ENCODE results near the gene AAMDC. TPM values are rescaled to one million over a fixed set of nuclear protein-coding genes. Genes with fewer than 3 reads are reported as not detected.
A peak's percentile ranks its signal among the peaks of the same experiment; 100 is the strongest.

AAMDC gene
- total and polyA plus RNA-seq, 2 donors (not counting 1 experiment from before 2014, with no cell fraction given) = 1.9 to 7.5 TPM

DNA sequence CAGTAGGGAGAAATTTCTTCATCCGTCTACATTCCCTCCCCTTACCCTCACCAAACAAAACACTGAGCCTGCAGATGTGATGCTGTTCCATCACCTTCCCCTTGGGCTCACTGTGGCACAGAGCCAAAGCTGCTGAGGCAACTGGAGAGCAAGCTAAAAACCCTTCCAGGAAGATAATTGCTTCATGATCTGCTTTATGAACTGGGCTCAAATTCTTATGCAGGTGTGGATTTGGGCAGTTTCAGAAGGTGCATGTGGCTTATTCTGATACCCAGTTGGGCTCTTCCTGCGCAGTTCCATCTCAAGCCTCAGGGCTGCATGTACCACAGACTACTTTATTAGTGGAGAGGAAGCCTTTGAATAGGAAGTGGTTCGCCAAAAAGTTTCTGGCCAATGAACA is 58.3 kb downstream of the AAMDC start:
- Mint-ChIP-seq H3K27me3 (no peaks in the 10 kb centered on the region), H3K9me3 (ENCODE audit: insufficient read depth) (no peaks in the 10 kb centered on the region), H3K27ac (no peak overlapping the region), H3K4me3 (no peak overlapping the region), H3K4me1 (peaks cover 13% of the 10 kb centered on the region)
- intact Hi-C loops (cut with micrococcal nuclease) = no loop called here
- DNase-seq (peak; percentile 13), ATAC-seq (ENCODE audit: low read depth) (no peak)
- no peaks in the 10 kb centered on the region for H3K27me3 ChIP-seq (replicated peaks in 1 of 4; ENCODE audit: control extremely low read depth in 1 of 4, control insufficient read depth in 3 of 4, insufficient read depth in 4 of 4, low read length in 3 of 4)
- H3K4me1 ChIP-seq (ENCODE audit: control insufficient read depth in 2 of 2, insufficient read depth in 2 of 2, low read length in 2 of 2) = peaks cover 10 to 11% of the 10 kb centered on the region in 2 donors
- 14% methylated on average over 1 of the region's 3 CpGs for WGBS (ENCODE audit: insufficient coverage)
- POLR2A ChIA-PET = no interaction called here
- TF ChIP-seq, protein P1, sequence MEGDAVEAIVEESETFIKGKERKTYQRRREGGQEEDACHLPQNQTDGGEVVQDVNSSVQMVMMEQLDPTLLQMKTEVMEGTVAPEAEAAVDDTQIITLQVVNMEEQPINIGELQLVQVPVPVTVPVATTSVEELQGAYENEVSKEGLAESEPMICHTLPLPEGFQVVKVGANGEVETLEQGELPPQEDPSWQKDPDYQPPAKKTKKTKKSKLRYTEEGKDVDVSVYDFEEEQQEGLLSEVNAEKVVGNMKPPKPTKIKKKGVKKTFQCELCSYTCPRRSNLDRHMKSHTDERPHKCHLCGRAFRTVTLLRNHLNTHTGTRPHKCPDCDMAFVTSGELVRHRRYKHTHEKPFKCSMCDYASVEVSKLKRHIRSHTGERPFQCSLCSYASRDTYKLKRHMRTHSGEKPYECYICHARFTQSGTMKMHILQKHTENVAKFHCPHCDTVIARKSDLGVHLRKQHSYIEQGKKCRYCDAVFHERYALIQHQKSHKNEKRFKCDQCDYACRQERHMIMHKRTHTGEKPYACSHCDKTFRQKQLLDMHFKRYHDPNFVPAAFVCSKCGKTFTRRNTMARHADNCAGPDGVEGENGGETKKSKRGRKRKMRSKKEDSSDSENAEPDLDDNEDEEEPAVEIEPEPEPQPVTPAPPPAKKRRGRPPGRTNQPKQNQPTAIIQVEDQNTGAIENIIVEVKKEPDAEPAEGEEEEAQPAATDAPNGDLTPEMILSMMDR (IDR thresholded peaks at IDR 0.05) = no peak
- no peak for TF ChIP-seq EZH2 (IDR thresholded peaks at IDR 0.05; ENCODE audit: borderline replicate concordance, insufficient read depth, low read depth, low read length, poor library complexity, severe bottlenecking)
- CTCF ChIA-PET = no interaction called here
- no peaks in the 10 kb centered on the region for H3K9me3 ChIP-seq (ENCODE audit: control extremely low read depth in 1 of 3, control insufficient read depth in 2 of 3, insufficient read depth in 1 of 3, low read length in 2 of 3)
- H3K27ac ChIP-seq (ENCODE audit: low read length in 2 of 2) = no peak overlapping the region
- H2AFZ ChIP-seq (ENCODE audit: insufficient read depth, low read depth, low read length, poor library complexity, severe bottlenecking) = no peak overlapping the region
- H3K4me3 ChIP-seq (ENCODE audit: control extremely low read depth in 1 of 5, extremely low read depth in 1 of 5, insufficient read depth in 1 of 5, low read depth in 2 of 5, low read length in 4 of 5) = no peak overlapping the region
- H3K4me2 ChIP-seq (replicated peaks; ENCODE audit: low read depth, low read length, poor library complexity, severe bottlenecking) = no peak overlapping the region
- no peaks in the 10 kb centered on the region for H3K79me2 ChIP-seq (ENCODE audit: control insufficient read depth, insufficient read depth, low read length)
- peaks cover 7 to 68% of the 10 kb centered on the region in 2 experiments for H3K36me3 ChIP-seq (replicated peaks in 1 of 2; ENCODE audit: control extremely low read depth in 1 of 2, control insufficient read depth in 1 of 2, extremely low read depth in 1 of 2, insufficient read depth in 2 of 2, low read length in 1 of 2)
- no peaks in the 10 kb centered on the region for H4K20me1 ChIP-seq (ENCODE audit: control insufficient read depth, insufficient read depth, low read length, poor library complexity, severe bottlenecking)
- H3K9ac ChIP-seq (ENCODE audit: low read length) = no peak overlapping the region

DNA sequence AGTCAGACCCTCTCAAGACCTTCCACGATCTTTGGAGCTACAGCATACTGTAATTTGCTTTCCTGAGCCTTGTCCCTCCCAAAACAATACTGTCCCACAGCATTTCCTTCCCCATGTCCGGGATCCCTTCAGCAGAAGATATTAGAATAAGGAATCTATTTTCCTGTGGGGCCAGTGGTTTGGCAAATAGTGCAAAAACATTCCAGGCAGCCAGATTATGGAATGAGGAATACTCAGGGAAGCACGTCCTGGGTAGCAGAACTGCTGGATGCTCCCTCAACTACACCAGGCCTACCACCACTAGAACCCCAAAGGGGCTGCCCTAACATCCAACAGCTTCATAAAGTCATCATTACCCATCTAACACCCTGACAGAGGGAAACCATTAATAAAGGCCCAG is 61.5 kb downstream of the AAMDC start:
- Histone ChIP-seq H3K79me2 (ENCODE audit: control insufficient read depth, insufficient read depth, low read length) (no peaks in the 10 kb centered on the region), H3K4me2 (replicated peaks; ENCODE audit: low read depth, low read length, poor library complexity, severe bottlenecking) (no peak overlapping the region), H4K20me1 (ENCODE audit: control insufficient read depth, insufficient read depth, low read length, poor library complexity, severe bottlenecking) (no peaks in the 10 kb centered on the region), H3K36me3 (replicated peaks in 1 of 2; ENCODE audit: control extremely low read depth in 1 of 2, control insufficient read depth in 1 of 2, extremely low read depth in 1 of 2, insufficient read depth in 2 of 2, low read length in 1 of 2) (peaks cover 10 to 64% of the 10 kb centered on the region in 2 experiments), H3K4me1 (ENCODE audit: control insufficient read depth in 2 of 2, insufficient read depth in 2 of 2, low read length in 2 of 2) (peaks cover 10 to 11% of the 10 kb centered on the region in 2 donors), H2AFZ (ENCODE audit: insufficient read depth, low read depth, low read length, poor library complexity, severe bottlenecking) (no peak overlapping the region), H3K9ac (ENCODE audit: low read length) (no peak overlapping the region), H3K27ac (ENCODE audit: low read length in 2 of 2) (no peak overlapping the region), H3K27me3 (replicated peaks in 1 of 4; ENCODE audit: control extremely low read depth in 1 of 4, control insufficient read depth in 3 of 4, insufficient read depth in 4 of 4, low read length in 3 of 4) (no peaks in the 10 kb centered on the region), H3K9me3 (ENCODE audit: control extremely low read depth in 1 of 3, control insufficient read depth in 2 of 3, insufficient read depth in 1 of 3, low read length in 2 of 3) (no peaks in the 10 kb centered on the region), H3K4me3 (ENCODE audit: control extremely low read depth in 1 of 5, extremely low read depth in 1 of 5, insufficient read depth in 1 of 5, low read depth in 2 of 5, low read length in 4 of 5) (no peak overlapping the region)
- H3K4me1 Mint-ChIP-seq = peaks cover 13% of the 10 kb centered on the region
- ChIA-PET POLR2A (no interaction called here), CTCF (no interaction called here)
- DNase-seq (no peak), ATAC-seq (ENCODE audit: low read depth) (no peak)
- intact Hi-C loops (cut with micrococcal nuclease) = no loop called here
- H3K4me3 Mint-ChIP-seq = no peak overlapping the region
- H3K27ac Mint-ChIP-seq = no peak overlapping the region
- TF ChIP-seq, protein P1 (IDR thresholded peaks at IDR 0.05) = no peak
- TF ChIP-seq EZH2 (IDR thresholded peaks at IDR 0.05; ENCODE audit: borderline replicate concordance, insufficient read depth, low read depth, low read length, poor library complexity, severe bottlenecking) = no peak
- H3K9me3 Mint-ChIP-seq (ENCODE audit: insufficient read depth) = no peaks in the 10 kb centered on the region
- no peaks in the 10 kb centered on the region for H3K27me3 Mint-ChIP-seq
- WGBS (ENCODE audit: insufficient coverage) = 94% methylated on average over 2 of the region's 3 CpGs
